DMS153 (cell line): ENCODE results near the gene ADAMTS2.

Source experiments
- DNase-seq: peaks from one replicate; lab custom pipeline; 2025; lab: John Stamatoyannopoulos, UW

The ADAMTS2 gene

DNA sequence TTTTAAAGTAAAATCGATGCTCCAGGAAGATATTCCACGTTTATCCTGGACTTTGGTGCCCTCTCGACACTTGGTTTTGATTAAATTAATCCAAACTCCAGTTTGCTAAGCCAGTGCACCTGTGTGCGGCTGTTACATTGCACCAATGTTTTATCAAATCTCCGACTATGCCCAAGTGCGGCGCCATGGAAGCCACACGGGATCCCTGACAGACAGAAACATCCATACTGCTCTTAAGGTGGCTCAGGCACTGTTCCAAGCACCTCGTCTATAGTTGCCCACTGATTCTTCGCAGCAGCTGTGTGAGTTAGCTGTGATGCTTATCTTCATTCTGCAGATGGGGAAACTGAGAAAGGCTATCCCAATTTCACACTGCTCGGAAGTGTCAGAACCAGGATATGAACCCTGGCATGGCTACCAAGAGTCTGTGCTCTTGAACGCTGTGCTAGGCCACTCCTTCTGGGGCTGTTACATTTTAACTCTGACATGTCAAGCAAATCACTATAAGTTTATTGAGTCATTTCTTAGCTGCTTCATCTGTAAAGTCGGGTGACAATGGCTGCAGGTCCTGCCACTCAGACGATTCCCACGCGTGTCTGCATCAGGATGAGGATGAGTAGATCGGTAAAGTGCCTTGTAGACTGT lies 113.0 kb downstream of the ADAMTS2 start:
- no peak for DNase-seq

DNA sequence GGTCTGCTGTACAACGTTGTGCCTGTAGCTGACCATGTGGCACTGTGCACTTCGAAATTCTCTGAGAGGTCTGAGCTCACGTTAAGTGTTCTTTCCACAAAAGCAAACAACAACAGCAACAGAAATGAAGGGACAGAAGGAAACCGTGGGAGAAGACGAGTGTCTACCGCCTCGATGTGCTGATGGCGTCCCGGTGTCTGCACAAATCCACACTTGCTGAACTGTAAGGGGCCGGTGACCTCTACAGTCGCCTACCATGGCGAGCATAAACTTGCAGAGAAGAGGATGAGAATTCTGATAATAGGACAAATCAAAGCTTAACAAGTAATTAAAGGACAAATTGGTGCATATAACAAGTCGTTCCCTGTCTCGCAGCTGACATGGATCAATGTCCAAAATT lies 114.0 kb downstream of the ADAMTS2 start:
- DNase-seq: no peak

DNA sequence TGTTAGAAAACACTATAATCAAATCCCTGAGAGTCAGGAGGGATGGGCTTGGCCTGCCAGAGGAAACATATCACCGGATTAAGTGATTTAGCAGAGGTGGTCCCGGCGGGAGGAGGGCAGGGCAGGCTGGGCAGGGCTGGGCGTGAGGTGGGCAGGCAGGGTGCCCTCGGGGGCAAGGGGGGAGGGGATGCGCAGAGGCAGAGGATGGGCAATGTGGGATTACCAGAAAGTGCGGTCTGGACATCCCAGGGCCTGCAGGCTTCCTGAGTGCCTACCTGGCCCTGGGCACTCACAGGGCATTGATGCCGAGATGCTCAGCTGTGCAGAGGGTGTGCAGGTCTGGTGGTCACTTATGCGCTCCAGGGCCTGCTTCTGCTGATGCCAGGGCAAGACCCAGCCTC lies 115.2 kb downstream of the ADAMTS2 start:
- no peak for DNase-seq

DNA sequence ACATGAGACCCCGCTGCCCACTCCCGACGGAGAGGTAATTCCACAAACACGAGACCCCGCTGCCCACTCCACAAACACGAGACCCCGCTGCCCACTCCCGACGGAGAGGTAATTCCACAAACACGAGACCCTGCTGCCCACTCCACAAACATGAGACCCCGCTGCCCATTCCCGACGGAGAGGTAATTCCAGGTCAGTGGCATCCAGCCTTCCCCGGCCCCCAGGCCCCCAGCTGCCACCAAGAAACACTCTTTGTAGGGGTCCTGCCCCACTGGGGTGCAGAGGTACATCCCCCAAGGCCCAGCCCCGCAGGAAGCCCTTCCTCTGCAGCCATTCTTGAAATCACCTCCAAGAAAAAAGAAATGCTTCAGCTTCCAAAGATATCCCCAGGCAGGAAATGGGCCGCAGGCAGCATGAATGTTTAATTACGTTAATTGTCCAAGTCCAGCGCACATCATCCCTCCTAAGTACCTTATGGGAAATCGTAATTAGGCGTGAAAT lies 115.9 kb downstream of the ADAMTS2 start:
- DNase-seq: no peak

DNA sequence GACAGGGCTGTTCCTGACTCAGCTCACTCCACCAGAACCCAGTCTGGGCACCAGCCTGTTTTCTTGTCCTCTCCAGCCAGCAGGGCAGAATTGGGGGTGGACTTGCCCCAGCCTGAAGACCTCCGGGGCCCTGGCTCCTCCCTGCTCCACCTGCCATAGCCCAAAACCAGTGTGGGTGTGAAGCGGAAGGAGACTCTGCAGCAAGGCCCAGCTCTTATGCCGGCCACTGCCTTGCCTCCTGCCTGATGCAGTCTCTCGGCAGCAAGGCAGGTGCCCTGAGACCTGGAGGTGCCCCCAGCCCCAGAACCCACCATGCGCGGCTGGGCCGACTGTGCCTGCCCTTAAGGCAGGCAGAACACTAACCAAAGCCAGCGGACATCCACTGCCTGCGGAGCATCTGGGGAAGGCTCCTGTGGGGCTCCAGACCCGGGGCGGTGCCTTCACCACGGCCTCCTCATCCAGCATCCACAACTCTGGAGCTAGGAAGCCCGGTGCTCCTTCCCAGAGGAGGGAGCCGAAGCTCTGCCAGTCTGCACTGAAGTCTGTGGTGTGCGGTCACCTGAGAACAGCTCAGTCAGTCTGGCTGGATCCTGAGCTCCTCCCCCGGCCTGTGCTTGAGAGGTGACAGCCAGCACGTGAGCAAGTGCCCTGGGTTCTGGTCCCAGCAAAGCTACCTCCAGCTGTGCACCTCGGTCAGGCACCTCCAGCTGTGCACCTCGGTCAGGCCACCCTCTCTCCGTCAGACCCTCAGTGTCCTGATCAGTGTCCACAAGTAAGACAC lies 116.7 kb downstream of the ADAMTS2 start:
- DNase-seq: no peak

DNA sequence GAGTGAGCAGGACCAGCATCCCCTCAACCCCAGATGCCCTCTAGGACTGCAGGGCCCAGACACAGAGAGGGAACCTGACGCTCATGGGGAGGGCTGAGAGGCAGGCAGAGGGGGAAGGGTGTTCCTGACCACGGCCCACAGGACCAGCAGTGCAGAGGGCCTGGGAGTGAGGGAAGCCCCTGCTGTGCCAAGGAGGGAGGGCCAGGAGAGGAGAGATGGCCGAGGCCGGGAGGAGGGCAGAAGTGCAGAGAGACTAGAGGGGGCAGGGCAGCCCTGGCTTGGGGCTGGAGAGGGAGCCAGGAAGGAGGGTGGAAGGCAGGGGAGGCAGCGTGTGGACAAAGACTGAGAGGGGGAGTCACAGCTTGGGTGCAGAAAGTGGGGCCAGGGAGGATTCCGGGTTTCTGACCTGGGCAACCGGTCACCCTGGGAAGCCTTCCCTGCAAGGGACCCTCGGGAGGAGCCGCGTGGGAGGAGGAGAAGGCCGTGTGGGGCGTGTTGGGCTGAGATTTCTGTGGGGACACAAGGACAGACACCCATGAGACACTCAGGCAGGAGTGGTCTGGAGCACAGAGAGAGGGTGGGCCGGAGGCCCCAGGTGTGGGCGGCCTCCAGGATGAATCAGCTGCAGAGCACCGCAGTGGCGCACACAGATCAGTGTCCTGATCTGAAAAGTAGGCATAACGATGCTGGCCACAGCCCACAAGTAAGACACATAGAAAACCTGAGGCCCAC lies 117.5 kb downstream of the ADAMTS2 start:
- no peak for DNase-seq

DNA sequence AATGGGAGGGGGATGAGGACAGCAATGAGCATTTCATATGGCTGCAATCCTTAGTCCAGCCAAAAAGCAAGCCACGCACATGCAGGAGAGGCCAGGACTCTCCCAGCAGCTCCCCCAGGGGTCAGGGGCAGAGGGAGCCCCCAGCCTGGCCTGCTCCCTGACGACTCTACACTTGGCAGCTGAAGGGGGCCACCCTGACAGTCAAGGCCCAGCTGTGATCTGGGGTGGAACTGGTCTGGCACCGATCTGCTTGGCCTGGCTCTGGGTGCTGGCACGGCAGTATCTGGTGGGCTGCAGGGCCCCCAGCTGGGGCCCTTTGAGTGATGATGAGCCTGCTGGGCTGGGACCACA lies 118.1 kb downstream of the ADAMTS2 start:
- DNase-seq: no peak

DNA sequence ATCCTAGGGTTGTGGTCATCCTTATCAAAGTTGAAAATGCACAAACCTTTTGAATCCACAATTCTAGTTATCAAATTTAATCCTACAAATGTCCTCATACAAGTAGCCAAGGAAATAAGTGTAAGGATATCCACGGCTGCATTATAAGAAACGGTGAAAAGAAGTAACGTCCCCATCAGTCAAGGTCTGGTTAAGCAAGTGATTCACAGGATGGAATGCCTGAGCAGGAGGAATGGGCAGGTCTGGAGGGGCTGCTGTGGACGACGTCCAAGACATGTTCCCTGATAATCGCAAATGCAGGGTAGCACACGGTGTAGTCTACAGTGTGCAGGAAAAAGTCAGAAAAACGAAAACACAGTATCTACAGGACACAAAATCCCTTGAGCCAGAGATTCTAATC lies 118.6 kb downstream of the ADAMTS2 start:
- no peak for DNase-seq

DNA sequence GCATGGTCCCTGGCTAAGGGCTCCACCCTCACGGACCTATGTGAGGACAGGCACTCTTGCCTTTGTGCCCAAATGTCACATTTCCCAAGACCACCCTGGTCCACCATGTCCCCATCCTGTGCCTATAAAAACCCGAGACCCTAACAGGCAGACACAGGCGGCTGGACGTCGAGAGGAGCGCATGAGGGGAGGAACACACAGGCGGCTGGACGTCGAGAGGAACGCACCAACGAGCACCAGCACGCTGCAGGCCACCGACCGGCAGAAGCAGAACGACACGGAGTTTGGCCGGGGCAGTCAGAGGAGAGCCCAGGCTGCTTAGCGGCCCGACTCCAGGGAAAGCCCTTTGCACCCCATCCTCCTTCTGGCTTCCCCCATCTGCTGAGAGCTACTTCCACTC lies 119.9 kb downstream of the ADAMTS2 start:
- DNase-seq: no peak

DNA sequence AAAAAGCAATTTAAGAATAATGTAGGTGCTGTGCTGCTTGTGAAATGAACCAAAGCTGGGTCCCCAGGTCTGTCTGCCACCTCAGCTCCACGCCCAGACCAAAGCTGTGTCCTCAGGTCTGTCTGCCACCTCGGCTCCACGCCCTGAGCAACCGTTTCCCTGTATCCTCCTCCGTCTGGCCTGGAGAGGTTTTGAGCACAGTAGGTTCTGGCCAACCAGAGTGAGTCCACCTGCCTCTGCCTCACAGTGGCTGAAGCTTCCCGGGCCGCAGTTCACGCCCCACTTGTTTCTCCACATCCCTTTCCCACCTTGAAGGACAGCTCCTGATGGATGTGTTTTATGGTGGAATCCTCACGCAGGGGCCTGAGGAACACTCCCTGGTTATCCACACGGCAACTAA lies 120.5 kb downstream of the ADAMTS2 start:
- no peak for DNase-seq

DNA sequence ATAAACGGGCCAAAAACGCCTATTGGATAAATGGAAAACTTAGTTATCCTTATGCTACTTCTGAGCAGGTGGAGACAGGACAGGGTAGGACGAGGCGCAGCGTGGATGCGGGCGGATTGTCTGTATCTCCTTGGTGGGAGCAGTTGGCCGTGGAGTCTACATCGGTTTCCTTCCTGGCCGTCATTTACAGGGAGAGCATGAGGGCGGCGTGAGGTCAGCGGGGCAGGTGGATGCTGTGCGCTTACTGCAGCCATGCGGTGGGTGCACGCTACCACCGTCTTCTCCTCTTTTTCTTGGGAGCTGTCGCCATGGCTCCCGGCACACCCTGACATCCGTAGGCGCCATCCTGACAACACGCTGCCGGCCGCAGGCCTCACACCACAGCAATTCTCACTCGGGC lies 121.3 kb downstream of the ADAMTS2 start:
- DNase-seq: no peak

DNA sequence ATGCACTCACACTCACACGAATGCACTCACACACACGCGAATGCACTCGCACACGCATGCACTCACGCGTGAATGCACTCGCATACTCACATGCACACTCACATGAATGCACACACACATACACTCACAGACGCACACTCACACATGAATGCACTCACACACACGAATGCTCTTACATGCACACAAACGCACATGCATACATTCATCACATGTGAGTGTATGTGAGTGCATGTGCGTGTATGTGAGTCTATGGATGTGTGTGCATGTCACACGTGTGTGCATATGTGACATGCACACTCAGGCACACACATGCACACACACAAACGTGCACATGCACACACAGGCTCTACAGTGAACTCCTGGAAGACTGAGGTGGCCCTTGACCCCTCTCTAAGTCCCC lies 121.7 kb downstream of the ADAMTS2 start:
- no peak for DNase-seq

DNA sequence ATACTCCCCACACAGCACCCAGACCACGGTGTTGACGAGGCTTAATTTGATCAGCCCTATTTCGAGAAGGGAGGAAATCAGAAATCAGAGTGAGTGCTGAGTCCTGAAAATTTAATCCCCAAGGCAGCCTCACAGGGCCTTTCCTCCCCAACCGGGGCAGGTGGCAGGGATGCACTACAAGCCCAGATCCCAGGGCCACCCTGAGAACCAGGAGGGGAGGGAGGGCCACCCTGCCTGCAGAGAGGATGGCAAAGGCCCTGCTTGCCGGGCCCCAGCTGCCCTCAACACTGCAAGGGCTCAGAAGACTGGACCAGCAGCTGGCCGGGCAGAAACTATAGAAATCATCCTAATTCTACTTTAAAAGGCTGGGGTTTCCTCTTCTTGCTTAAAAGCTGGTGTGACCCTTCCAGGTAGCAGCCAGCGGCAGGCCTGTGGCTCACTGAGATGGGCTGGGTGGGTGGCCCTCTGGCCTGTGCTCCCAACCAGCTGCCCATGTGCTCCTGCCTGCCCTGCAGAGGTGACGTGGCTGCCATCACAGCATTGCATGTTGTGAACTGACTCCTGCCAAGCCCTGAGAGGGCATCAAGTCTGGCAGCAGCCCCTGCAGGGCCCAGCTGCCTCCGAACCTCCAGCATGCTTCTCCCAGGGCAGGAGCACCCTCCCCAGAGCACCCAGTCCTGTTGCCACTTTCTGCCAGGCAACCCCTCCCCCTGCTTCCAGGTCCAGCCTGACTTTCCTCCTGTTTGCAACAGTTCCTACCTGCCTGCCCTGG lies 122.8 kb downstream of the ADAMTS2 start:
- DNase-seq: no peak

DNA sequence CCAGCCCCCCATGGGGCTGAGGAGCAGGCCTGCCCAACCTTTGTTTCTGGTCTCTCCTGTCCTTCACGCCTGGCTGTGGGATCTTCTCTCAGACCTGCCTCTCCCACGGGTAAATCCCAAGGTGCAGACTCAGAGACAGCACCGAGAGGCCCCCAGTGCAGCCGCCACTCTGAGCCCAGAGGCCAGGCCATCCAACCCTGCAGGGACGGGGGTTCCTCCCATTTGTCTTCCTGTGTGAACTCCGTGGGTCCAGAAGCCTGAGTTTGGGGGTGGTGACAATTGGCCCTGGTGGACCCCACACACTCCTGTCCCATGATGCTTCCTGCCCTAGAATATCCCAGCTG lies 123.4 kb downstream of the ADAMTS2 start:
- no peak for DNase-seq

DNA sequence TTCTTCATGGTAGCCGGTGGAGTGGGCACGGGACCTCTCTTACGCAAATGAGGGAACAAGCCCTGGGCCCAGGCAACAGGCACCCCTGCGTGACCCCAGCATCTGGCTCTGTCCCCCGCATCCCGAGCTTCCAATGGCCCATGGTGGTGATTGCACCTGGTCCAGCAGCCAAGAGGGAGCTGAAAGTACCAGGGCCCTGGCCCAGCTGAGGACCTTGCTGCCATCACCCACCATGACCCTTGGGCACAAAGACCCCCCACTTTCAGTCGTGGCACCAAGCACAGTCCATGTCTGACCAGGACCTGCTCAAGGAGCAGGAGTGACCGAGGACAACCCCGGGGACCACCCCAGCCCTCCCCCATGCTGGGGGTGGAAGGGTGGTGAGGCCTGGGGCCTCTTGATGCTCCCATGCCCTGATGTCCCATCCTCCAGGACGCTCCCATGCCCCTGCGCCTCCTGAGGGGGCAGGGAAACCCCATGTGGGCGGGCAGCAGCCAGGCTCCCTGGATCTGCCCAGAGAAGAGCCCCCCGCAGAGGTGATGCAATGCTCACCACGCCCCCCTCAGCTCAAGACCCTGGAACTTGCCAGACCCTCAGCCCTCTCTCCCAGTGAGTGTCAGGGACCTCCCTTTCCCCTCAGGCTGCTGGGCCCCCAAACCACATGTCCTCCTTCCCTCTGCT lies 123.9 kb downstream of the ADAMTS2 start:
- DNase-seq: no peak

DNA sequence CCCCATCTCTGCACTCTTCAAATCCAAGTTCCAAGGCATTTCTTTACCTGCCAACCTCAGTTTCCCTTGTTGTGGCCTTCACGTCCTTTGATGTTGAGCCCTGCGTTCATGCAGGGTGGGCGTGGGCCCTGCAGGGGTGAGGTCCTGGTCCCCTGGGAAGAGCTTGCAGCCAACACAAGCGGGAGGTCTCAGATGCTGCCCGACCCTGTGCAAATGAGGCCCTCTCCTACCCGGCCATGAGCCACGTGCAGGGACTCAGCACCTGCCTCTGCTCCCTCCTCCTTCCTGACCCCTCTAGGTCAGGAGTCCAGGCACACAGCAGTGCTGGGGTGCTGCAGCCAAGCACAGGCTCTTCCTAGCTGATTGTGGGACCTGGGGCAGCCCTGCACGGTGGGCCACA lies 124.5 kb downstream of the ADAMTS2 start:
- no peak for DNase-seq

DNA sequence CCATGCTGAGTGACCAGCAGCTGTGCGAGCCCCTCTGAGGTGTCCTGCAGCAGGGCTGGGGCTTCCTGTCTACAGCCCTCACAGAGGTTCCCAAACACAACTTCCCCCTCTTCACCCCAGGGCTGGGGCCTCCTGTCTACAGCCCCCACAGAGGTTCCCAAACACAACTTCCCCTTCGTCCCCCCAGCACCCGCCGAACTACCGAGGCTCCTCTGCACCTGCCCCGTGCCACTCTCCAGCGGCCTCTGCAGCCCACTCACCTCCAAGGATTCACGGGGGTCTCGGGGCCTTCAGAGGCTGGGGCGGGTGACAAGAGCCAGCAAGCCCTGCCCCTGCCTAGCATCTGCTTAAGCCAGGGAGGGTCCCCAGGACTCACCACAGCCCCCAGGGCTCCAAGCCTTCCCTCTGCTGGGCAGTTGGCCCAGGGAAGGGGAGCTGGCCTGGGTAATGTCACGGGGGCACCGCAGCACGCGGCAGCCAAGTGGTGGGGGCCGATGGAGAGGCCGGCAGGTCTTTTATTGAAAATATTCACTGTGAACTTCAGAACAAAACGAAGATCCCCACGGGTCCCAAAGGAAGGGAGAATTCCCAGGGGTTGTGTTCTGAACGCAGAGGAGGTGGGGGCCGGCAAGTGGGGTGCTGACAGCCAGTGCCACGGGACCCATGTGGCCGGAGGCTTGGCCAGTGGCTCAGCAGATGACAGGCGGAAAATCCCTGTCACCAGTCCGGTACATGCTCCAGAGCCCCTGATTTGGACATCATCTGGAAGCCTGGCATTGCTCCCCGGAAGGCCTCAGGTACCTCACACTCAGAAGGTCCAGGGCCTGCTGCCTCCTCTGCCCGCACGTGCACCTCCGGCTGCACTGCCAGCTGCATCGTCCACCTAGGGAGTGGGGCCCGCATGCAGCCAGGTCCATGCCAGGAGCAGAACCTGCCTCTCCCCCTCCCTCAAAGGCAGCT lies 125.3 kb downstream of the ADAMTS2 start:
- DNase-seq: no peak

DNA sequence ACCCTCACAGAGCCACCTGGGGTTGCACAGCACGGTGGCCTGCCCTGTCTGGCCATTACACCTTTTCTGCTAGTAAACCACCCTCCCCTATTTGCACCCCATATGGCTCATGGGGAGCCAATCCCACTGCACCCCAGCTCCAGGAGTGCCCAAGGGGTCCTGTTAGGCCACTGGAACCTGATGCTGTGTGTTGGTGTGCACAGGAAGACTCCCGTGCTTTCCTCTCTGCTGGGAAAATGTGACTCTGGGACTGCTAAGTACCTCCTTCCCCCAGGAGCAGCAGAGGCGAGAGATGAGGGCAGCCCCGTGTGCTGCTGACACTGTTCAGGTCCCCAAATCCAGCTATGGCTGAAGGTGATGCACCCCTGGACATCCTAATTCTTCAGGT lies 126.3 kb downstream of the ADAMTS2 start:
- DNase-seq: no peak

DNA sequence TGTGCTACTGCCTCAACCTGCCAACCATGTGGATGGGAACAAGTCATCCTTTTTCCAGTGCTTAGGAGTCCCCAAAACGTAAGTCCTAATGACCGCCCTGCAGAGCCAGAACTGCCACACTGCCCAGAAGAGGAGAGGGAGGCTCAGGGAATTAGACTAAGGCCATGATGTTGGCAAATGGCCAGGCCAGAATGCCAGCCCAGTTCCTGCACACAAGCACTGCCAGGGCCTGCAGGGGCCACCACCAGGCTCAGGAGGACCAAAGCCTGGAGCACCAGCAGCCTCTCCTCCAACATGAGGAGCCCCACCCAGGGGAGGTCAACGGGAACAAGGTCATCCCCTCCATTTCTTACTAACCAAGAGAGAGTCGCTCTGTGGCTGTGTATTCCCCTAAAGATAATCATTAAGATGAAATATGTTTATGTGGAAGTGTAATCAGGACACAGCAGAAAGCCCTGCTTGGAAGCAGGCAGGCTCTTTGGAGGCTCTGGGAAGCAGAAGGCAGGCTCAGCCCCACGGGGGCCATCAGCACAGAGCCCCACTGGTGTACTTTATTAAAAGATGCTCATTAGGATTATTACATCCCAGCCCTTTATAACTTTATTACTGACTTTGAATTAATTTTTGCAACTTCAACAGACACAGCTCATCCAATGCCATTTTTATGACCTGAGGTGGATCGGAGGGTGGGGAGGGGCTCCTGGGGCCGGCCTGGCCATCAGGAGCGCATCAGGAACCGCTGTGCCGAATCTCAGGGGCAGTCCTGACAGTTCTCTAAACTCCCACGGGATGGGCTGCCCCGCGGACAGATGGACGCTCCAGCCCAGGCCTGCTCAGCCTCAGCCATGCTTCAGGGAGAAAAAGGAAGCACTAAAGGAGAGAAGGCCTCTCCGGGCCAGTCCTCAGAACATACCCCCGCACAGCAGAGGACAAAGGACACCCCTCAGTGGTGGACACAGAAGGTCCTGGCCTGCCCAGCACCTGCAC lies 127.0 kb downstream of the ADAMTS2 start:
- DNase-seq: no peak

DNA sequence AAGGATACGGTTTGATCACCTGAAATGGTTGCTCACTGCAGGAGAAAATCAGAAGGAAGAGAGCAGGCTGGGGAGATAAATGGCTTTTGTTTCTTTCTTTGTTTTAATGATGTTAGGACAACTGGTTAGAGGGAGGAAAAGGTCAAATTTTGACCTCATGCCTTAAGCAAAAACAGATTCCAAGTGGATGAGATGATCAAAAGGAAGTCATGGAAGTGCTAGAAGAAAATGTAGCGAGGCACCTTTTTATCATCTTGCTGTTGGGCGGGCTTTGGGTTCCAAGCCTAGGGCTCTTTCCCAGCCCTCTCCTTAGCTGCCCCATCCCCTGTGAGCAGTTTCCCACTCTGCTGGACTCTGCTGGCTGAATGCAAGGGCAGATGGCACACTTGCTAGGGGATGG lies 127.9 kb downstream of the ADAMTS2 start:
- no peak for DNase-seq
